Activated naive CD4-positive, alpha-beta T cell treated with anti-CD3 and anti-CD28 coated beads, Interleukin-2, amount 50 U/mL, for 72 hours (primary cell): ENCODE data around the gene ISY1. TPM values are rescaled to one million over a fixed set of nuclear protein-coding genes. Genes with fewer than 3 reads are reported as not detected.
"Not testable (repeated sequence)": the region's sequence is repeated elsewhere in the genome, so short reads cannot be mapped to it uniquely, and the experiment has no call there.

Source experiments
- ATAC-seq, 2 donors: fragments of 150-1000 bp; cut with Tn5 transposase; 2 replicates each; pipeline ENCODE4 v1.10.0; 2021; ENCODE audit warnings: mild to moderate bottlenecking in 2 of 2, moderate library complexity in 2 of 2
- DNase-seq, 2 donors: peaks; one replicate each; pipeline ENCODE4 v3.0.0; 2021 to 2022; ENCODE audit warnings: low spot score in 2 of 2
- H3K27ac Mint-ChIP-seq, 2 donors: one replicate each; pipeline ENCODE4 v1.8.0; 2022; ENCODE audit warnings: mild to moderate bottlenecking in 2 of 2, mixed read lengths in 2 of 2
- H3K36me3 Mint-ChIP-seq, 2 donors: one replicate each; pipeline ENCODE4 v1.8.0; 2022; ENCODE audit warnings: mixed read lengths in 2 of 2
- H3K9me3 Mint-ChIP-seq, 2 donors: one replicate each; pipeline ENCODE4 v1.8.0; 2022; ENCODE audit warnings: mixed read lengths in 2 of 2
- total RNA-seq, 2 donors: library from RNA; stranded (reverse); gene quantifications; one replicate each; pipeline ENCODE4 v1.2.3, GENCODE V29; 2022

Gene ISY1
- total RNA-seq, 2 donors from 2014 or later, result 69.9 to 84.0 TPM

DNA sequence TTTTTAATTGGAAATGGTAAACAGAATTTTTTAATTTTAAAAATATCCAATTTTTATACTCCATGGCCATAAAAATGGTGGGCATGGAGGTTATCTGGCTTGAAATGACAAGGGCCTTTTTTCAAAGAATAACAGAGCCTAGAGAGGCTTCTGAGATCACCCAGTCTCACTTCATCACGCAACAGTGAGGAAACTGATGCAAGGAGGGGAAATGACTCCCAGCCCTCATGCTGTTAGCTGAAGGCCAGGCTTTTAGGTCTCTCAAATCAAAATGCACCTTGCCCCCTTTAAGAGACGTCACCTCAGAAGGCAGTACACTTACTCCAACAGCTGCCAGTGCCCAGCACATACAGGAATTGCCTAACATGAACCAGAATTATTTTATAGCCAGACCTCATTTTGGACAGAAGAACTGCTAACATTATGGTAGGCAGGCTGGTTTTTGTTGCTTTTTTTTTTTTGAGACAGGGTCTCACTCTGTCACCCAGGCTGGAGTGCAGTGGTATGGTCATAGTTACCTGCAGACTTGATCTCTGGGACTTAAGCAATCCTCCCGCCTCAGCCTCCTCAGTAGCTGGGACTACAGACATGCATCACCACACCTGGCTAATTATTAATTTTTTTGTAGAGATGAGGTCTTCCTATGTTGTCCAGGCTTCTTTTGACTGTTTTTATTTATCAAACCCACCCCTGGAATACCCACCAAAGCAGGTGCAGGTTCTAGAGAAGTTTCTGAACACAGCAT, 48.4 kb downstream of the ISY1 start:
- DNase-seq (peak; percentile 45 to 76), ATAC-seq (peak; percentile 90 to 94)
- peak overlapping the region; percentile 96 to 99 for H3K27ac Mint-ChIP-seq
- H3K36me3 Mint-ChIP-seq, result peaks cover 32 to 73% of the 10 kb centered on the region in 2 donors
- no peaks in the 10 kb centered on the region for H3K9me3 Mint-ChIP-seq

DNA sequence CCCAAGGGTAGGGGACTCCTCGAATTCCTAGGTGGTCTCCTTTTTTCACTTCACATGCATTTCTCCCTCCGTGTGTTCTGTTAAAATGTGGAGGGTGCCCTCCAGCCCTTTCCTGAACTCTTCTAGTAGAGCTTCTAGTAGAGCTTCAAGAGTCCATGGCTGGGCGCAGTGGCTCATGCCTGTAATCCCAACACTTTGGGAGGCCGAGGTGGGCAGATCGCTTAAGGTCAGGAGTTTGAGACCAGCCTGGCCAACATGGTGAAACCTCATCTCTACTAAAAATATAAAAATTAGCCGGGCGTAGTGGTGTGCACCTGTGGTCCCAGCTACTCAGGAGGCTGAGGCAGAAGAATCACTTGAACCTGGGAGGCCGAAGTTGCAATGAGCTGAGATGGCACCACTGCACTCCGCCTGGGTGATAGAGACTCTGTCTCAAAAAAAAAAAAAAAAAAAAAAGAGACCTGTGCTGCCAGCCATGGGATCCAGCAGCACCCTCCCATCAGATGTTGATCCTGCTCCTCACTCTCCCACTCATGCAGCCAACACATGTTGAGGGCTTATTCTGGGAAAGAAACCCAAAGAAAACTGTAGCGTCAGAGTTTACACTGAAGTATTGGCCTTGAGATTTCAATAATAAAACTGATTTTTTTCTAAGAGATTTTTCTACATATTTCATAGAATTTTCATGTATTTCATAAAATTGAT, 49.6 kb downstream of the ISY1 start:
- not testable (repeated sequence) for ATAC-seq, H3K9me3 Mint-ChIP-seq, DNase-seq
- Mint-ChIP-seq H3K27ac (peak overlapping the region; percentile 96 to 99), H3K36me3 (peaks cover 25 to 62% of the 10 kb centered on the region in 2 donors)

DNA sequence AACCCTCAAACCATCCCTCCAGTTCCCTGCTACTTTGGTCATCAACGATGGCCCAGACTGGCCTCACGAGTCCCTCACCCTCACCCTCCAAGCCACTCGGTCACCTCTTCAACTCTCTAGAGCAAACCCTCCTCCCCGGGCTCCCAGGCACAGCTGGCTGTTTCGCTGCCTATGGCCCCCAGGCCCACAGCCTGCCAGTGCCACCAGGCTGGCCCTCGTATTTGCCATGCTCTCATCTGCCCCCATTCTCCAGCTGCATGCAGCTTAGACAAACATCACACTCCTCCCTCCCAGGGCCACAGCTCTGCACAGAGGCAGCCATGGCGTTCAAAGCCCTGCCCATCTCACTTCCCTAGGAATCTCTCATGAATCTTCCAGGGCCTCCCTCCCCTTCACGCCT, 53.1 kb downstream of the ISY1 start:
- peaks cover 12 to 44% of the 10 kb centered on the region in 2 donors for H3K36me3 Mint-ChIP-seq
- H3K27ac Mint-ChIP-seq, result peak overlapping the region; percentile 96 to 99
- no peak for ATAC-seq
- DNase-seq, result no peak
- no peaks in the 10 kb centered on the region for H3K9me3 Mint-ChIP-seq

DNA sequence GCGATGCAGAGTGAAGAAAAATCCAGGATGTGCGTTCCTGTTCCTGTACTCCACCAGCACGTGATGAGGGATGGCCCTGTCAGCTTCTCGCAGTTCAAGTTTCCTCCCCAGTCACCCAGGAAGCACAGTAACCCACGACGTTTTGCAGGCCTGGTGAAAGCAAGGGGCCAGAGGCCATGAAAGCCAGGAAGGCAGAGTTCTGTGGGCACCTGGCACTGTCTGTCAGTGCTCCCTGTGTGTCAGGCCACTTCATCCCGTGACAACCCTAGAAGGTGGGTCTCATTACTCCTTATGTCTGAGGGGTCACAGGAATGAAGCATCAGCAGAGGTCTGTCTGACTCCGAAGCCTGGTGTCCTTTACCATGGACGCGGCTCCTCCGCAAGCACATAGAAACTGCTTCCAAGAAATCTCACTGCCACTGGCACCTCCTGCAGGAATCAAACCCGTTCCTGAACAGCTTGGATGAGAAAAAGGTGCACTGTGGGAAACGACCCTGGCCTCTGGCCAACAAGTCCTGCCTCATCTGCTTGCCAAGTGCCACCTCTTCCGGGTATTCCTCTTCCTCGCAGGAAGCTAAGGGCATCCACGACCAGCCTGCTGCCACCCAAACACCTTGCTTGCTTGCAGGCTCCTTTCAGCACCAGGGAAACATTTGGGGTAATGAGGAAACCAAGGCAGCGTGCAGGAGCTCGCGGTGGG, 53.8 kb downstream of the ISY1 start:
- H3K36me3 Mint-ChIP-seq, result peaks cover 12 to 44% of the 10 kb centered on the region in 2 donors
- no peaks in the 10 kb centered on the region for H3K9me3 Mint-ChIP-seq
- no peak for DNase-seq
- peak overlapping the region; percentile 96 to 99 for H3K27ac Mint-ChIP-seq
- no peak for ATAC-seq

DNA sequence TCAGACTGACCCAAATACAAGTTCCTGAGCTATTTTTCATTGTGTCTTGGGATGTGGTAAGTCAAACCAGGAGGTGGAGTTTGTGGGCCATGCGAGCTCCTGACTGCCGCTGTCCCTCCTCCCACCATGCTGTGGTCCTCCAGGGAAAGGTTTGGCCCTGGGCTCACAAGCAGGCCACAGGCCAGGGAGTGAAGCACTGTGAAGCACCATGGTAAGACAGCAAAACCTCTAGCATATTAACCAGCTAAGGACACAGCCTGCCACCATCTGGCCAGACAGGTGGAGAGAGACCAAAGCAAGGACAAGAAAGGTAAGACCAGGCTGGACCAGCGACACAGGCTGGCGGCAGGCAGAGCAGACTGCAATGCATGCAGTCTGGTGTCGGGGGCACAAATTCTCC, 54.5 kb downstream of the ISY1 start:
- no peaks in the 10 kb centered on the region for H3K9me3 Mint-ChIP-seq
- no peak for ATAC-seq
- H3K27ac Mint-ChIP-seq, result peak overlapping the region; percentile 77 to 99
- peaks cover 12 to 40% of the 10 kb centered on the region in 2 donors for H3K36me3 Mint-ChIP-seq
- DNase-seq, result no peak

DNA sequence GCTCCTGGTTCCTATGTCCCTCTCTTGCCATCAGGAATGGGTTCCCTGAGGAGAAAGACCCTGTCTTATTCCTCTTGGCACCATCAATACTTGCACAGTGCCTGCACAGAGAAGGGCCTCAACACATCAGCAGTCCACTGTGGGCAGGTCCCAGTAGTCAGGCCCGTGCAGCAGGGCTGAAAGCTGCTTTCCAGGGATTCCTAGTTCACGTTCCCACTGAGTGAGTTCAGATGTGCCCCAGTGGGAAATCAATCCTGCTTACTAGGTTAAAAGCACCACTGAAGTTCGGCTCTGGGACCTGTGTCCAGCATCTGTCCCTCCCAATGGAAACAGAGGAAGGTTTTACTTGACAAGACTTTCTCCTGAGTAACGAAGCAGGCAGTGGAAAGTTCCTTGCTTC, 55.0 kb downstream of the ISY1 start:
- Mint-ChIP-seq H3K36me3 (peaks cover 12 to 35% of the 10 kb centered on the region in 2 donors), H3K9me3 (no peaks in the 10 kb centered on the region), H3K27ac (peak overlapping the region in 1 of 2 donors; percentile 99)
- no peak for DNase-seq
- ATAC-seq, result no peak

DNA sequence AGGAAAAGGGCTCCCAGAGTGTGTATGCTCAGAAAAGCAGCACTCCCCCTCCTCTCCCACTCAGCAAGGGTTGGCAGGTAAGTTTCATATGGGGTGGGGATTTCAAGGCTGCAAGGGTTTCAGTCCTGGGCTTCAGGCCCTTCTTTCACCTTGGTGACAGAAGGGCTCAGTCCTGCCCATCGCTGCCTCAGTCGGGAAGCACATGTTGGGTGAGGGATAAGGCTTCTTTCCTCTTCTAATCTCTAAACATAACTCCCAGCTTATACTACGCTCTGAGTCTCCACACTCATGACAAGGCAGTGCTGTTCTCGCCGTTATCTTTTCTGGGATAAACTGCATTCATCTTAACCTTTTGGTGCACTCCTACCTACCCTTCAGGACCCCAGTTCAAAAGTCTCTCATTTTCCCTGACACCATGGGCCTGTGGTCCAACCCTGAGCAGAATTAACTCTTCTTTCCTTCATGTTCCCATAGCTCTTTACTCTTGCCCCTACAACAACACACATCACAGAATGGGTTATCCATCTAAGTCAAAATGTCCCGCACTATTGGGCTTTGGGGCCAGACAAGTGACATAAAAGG, 56.3 kb downstream of the ISY1 start:
- H3K9me3 Mint-ChIP-seq, result no peaks in the 10 kb centered on the region
- ATAC-seq, result no peak
- peaks cover 12 to 30% of the 10 kb centered on the region in 2 donors for H3K36me3 Mint-ChIP-seq
- no peak for DNase-seq
- peak overlapping the region; percentile 40 to 77 for H3K27ac Mint-ChIP-seq

DNA sequence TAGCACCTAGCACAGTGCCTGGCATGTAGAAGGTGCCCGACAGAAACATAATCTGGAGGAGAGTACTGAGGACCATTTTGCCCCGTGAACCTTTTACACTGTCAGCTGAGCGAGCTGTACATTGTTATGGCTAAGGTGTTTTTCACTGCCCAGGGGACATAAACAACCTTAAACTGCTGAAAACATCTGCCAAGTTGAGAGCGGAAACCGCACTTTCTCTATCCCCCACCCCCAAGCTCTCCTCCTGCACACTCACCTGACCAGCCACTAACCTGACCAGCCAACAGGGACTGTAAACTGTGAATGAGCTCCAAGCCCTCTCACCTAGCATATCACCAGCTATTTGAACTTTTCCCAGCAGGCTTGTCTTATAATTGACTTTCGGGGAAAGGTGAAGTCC, 56.8 kb downstream of the ISY1 start:
- DNase-seq (no peak), ATAC-seq (no peak)
- Mint-ChIP-seq H3K36me3 (peaks cover 12 to 34% of the 10 kb centered on the region in 2 donors), H3K9me3 (no peaks in the 10 kb centered on the region), H3K27ac (peak overlapping the region; percentile 65 to 77)

DNA sequence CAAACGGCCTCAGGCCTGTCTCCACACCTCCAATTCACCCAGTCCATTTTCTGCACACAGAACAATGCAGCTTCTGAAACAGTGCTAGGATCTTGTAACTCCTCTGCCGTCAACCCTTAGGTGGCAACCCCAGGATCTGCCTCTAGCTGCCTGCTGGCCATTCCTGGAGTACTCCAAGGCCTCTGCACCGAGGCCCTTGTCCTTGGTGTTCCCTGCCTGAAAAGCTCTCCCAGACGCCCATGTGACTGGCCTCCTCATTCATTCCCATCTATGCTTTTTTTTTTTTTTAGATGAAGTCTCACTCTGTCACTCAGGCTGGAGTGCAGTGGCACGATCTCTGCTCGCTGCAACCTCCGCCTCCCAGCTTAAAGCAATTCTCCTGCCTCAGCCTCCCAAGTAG, 57.6 kb downstream of the ISY1 start:
- no peak for ATAC-seq
- DNase-seq, result no peak
- peaks cover 7 to 32% of the 10 kb centered on the region in 2 donors for H3K36me3 Mint-ChIP-seq
- peak overlapping the region; percentile 69 to 77 for H3K27ac Mint-ChIP-seq
- no peaks in the 10 kb centered on the region for H3K9me3 Mint-ChIP-seq

DNA sequence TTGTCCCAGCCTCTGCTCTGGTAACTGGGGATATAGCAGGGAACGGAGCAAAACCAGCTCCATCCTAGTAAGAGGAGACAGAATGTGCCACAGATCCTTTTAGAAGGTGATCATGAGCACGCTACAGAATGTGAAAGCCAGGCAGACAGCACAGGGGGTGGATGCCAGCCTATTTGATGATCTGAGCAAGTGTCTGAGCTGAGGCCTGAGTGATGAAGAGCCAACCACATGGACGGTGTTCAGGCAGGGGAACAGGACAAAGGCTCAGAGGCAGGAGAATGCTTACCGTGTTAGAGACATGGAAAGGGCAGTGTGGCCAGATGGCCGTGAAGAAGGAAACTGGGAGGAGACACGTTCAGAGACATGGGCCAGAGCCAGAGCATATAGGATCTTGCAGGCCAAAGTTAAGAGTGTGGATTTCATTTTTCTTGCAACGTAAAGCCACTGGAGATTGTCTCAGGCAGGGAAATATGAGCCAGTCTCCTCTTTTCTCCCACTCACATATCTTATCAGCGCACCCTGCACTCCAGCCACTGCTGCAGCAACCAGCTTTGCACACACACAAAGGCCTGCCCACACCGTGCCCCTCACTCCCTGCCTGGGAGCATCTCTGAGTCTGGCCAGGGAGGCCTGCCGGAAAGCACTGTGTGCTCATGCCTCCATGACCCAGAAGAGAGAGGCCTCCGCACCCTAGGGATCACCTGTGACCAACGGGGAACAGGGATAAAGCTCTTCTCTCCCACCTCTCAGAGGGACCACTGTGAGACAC, 59.3 kb downstream of the ISY1 start:
- ATAC-seq (no peak), DNase-seq (no peak)
- Mint-ChIP-seq H3K36me3 (peaks cover 11 to 36% of the 10 kb centered on the region in 2 donors), H3K9me3 (peaks cover 0 to 4% of the 10 kb centered on the region in 2 donors), H3K27ac (peak overlapping the region; percentile 74 to 78)

DNA sequence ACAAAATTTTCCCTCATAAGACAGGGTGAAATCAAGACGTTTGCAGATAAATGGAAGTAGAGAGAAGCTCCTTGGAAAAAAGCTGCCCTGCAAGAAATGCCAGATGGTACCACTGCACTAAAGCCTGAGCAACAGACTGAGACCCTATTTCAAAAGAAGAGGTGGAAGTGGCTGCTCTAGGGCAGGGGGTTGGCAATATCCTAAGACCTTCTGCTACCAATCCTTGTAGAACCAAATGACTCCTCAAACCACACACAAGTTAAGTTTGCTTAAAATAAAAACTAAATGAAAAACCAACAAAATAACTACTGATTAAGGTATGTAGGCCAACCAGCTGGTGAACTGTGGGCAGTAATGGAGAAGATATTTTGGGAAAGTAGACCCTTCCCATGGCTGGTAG, 60.6 kb downstream of the ISY1 start:
- H3K36me3 Mint-ChIP-seq, result peaks cover 16 to 40% of the 10 kb centered on the region in 2 donors
- H3K27ac Mint-ChIP-seq, result peak overlapping the region; percentile 64 to 78
- H3K9me3 Mint-ChIP-seq, result peaks cover 0 to 4% of the 10 kb centered on the region in 2 donors
- ATAC-seq (peak in 1 of 2 donors; percentile 71), DNase-seq (no peak)

DNA sequence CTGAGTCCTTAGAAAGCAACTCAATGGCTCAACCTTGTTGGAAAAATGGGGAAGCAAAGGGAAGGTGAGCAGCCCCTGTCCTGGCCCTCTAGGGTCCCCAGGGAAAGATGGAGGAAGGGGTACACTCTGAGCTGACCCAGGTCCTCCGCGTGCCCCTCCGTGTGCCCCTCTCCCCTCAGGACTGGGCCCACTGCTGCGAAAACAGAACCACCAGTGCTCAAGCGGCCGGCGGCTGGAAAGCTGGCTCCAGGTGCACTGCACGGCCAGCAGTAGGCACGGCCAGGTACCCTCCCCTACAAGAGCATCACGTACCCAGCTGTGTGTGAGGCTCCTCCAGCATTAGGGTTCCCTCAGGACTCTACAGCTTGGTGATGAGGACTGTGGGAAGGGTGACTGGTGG, 65.6 kb downstream of the ISY1 start:
- H3K9me3 Mint-ChIP-seq, result peaks cover 0 to 4% of the 10 kb centered on the region in 2 donors
- peak overlapping the region; percentile 39 to 82 for H3K27ac Mint-ChIP-seq
- DNase-seq, result no peak
- no peak for ATAC-seq
- H3K36me3 Mint-ChIP-seq, result peaks cover 16 to 38% of the 10 kb centered on the region in 2 donors

DNA sequence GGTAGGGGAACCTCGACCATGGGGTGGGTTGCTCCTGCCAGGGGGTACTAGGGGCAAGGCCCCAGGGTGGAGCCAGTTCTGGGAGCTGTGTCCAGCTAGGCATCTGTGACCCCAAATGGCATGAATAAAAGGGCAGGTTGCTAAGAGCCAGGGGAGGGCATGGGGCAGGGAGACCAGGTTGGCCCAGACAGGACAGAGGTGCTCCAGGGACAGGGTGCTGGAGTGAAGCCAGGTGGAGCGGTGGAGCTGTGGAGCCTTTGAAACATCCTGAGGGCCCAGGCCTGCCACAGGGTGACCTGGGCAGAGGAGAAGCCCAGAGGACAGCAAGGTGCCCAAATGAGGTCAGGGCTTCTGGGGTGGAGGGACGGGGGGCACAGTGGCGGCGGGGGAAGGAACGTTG, 72.6 kb downstream of the ISY1 start:
- DNase-seq, H3K27ac Mint-ChIP-seq, H3K36me3 Mint-ChIP-seq, H3K9me3 Mint-ChIP-seq: not testable (repeated sequence)
- peak in 1 of 2 donors; percentile 21 for ATAC-seq

DNA sequence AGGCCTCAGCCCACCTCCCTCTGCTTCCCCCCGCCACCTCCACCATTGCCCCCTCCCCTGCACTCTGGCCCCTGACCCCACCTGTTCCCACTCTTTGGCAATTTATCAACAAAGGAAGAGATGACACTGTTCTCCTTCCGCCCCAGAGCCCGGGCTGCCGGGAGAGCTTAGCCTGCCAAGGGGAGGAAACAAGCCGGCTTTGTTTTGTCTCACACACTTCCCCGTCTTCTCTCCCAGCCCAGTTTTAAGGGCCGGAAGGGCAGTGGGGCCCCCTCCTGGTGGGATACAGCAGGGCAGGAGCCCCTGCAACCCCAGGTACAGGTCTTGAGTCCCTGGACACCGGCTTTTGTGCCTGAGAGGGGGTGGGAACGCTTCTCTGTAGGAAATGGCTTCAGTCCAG, 73.0 kb downstream of the ISY1 start:
- not testable (repeated sequence) for H3K9me3 Mint-ChIP-seq, H3K27ac Mint-ChIP-seq, H3K36me3 Mint-ChIP-seq, DNase-seq
- ATAC-seq, result peak; percentile 34 to 64

DNA sequence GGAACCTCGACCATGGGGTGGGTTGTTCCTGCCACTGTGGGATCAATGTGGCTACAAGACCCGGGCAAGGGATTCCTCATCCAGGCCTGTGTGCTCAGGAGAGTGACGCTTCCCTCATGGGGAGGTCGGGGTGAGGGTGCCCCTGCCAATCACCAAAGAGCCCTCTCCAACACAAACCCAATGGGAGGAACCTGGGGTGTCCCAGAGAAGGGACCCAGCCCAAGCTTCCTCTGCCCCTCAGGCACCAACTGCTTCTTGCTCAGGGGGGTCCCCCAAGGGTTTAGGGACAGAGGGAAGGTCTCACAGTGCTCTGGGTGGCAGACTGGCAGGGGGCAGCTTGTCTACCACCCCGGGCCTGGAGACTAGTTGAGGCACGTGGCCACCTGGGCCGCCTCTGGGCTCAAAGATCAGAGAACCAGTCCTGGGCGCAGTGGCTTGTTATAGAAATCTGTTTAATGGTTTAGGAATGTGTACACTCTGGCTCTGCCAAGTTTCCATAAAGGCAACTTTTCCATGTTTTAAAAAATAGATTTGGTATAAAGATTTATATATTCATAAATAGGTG, 73.6 kb downstream of the ISY1 start:
- H3K36me3 Mint-ChIP-seq, result no peaks in the 10 kb centered on the region
- peaks cover 0 to 4% of the 10 kb centered on the region in 2 donors for H3K9me3 Mint-ChIP-seq
- ATAC-seq (no peak), DNase-seq (no peak)
- H3K27ac Mint-ChIP-seq, result peak overlapping the region in 1 of 2 donors; percentile 79

DNA sequence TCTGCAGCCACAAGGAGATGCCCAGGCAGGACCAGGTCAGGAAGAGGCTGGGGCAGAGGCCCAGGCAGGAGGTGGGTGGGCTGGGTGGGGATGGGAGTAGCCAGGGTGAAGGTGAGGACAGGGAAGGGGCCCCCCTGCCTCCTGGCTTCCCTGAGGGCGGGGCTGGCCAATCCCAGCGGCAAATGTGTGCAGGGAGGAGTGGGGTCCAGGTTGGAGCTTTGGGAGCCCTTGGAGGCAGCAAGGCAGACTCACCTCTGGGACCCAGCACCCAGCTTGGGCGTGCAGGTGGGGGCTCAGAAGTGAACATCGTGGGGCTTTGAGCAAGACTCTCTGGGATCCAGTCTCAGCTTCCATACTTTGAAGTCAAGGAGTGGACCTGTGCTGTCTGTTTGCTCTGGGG, 75.0 kb downstream of the ISY1 start:
- ATAC-seq, result peak in 1 of 2 donors; percentile 2
- Mint-ChIP-seq H3K27ac (peak overlapping the region; percentile 79 to 84), H3K36me3 (no peaks in the 10 kb centered on the region)

More for the DNA sequence above, 75.0 kb downstream of the ISY1 start:
- no peak for DNase-seq
- H3K9me3 Mint-ChIP-seq, result peaks cover 0 to 4% of the 10 kb centered on the region in 2 donors
